ENCODE data around the gene ROBO2.

Gene ROBO2

GRCh38 chr3:77421916-77422315 lies 382.0 kb downstream of the ROBO2 start:
- no peak for TF ChIP-seq CTCF (IDR thresholded peaks at IDR 0.05)
- DNase-seq (ENCODE audit: low spot score): no peak
- H3K27ac ChIP-seq: no peak overlapping the region
- H3K4me3 ChIP-seq: no peak overlapping the region

GRCh38 chr3:77426531-77426930 lies 386.6 kb downstream of the ROBO2 start:
- H3K4me3 ChIP-seq: no peak overlapping the region
- no peak for TF ChIP-seq CTCF (IDR thresholded peaks at IDR 0.05)
- no peak overlapping the region for H3K27ac ChIP-seq
- no peak for DNase-seq (ENCODE audit: low spot score)

GRCh38 chr3:77427528-77427927 lies 387.6 kb downstream of the ROBO2 start:
- Histone ChIP-seq H3K4me3 (no peak overlapping the region), H3K27ac (no peak overlapping the region)
- no peak for DNase-seq (ENCODE audit: low spot score)
- TF ChIP-seq CTCF (IDR thresholded peaks at IDR 0.05): no peak

- Histone ChIP-seq H3K27ac (no peak overlapping the region), H3K4me3 (no peak overlapping the region)
- DNase-seq (ENCODE audit: low spot score): no peak
- no peak for TF ChIP-seq CTCF (IDR thresholded peaks at IDR 0.05)
Observed at GRCh38 chr3:77436908-77437307, 397.0 kb downstream of the ROBO2 start.

GRCh38 chr3:77446084-77446483 lies 406.2 kb downstream of the ROBO2 start:
- TF ChIP-seq CTCF (IDR thresholded peaks at IDR 0.05): no peak
- DNase-seq (ENCODE audit: low spot score): no peak
- H3K4me3 ChIP-seq: no peak overlapping the region
- H3K27ac ChIP-seq: no peak overlapping the region

- no peak overlapping the region for H3K27ac ChIP-seq
- no peak for TF ChIP-seq CTCF (IDR thresholded peaks at IDR 0.05)
- no peak for DNase-seq (ENCODE audit: low spot score)
- H3K4me3 ChIP-seq: no peak overlapping the region
Observed at GRCh38 chr3:77446761-77447160, 406.9 kb downstream of the ROBO2 start.

- TF ChIP-seq CTCF (IDR thresholded peaks at IDR 0.05): no peak
- no peak for DNase-seq (ENCODE audit: low spot score)
- no peak overlapping the region for H3K4me3 ChIP-seq
- H3K27ac ChIP-seq: no peak overlapping the region
Observed at GRCh38 chr3:77449459-77450350, 409.8 kb downstream of the ROBO2 start.
